Tibial artery (tissue), 4 donors: ENCODE results near the gene MROH7.
"Not testable (repeated sequence)": the region's sequence is repeated elsewhere in the genome, so short reads cannot be mapped to it uniquely, and the experiment has no call there.

Source experiments
- DNase-seq, 2 donors: peaks; one replicate each; pipeline ENCODE4 v3.0.0-alpha.2; 2019
- H3K27ac ChIP-seq, 2 donors: fragments of 200-600 bp; sonication (generic) in 1 of 2; 1 replicate in 1 of 2; 2 replicates in 1 of 2; pipeline ENCODE4 v1.5.1; 2018 to 2019; ENCODE audit warnings: mild to moderate bottlenecking in 1 of 2
- H3K27me3 ChIP-seq, 2 donors: fragments of 200-600 bp; sonication (generic) in 1 of 2; one replicate each; pipeline versions ENCODE4 v1.5.1 to v1.6.0; 2016 to 2019
- H3K36me3 ChIP-seq, 3 donors: fragments of 200-600 bp; sonication (generic) in 2 of 3; one replicate each; pipeline ENCODE4 v1.5.1; 2016 to 2019; ENCODE audit warnings: mild to moderate bottlenecking in 2 of 3
- H3K4me1 ChIP-seq, 4 donors: fragments of 200-600 bp; sonication (generic) in 2 of 4; 1 replicate in 3 of 4; 2 replicates in 1 of 4; pipeline ENCODE4 v1.5.1; 2016 to 2019
- H3K4me3 ChIP-seq, 2 donors: fragments of 200-600 bp; sonication (generic) in 1 of 2; 1 replicate in 1 of 2; 2 replicates in 1 of 2; pipeline ENCODE4 v1.5.1; 2018 to 2019; ENCODE audit warnings: mild to moderate bottlenecking in 2 of 2
- H3K9me3 ChIP-seq, 3 donors: fragments of 200-600 bp; sonication (generic) in 1 of 3; one replicate each; pipeline ENCODE4 v1.5.1; 2016 to 2019
- intact Hi-C: fragments of 100-400 bp; cut with DNase I; formaldehyde crosslinking; loops from one replicate; pipeline ENCODE4 v1.15.0; 2023; ENCODE audit warnings: low total_unique reads
- TF ChIP-seq, protein P1 (sequence below), 2 experiments: fragments of 200-600 bp in 1 of 2; fragments of 450-650 bp in 1 of 2; IDR thresholded peaks; one replicate each; pipeline ENCODE4 v1.5.1; 2017 to 2019; ENCODE audit warnings: antibody characterized with exemption in 2 of 2, mild to moderate bottlenecking in 1 of 2, moderate library complexity in 1 of 2

MROH7 gene

DNA sequence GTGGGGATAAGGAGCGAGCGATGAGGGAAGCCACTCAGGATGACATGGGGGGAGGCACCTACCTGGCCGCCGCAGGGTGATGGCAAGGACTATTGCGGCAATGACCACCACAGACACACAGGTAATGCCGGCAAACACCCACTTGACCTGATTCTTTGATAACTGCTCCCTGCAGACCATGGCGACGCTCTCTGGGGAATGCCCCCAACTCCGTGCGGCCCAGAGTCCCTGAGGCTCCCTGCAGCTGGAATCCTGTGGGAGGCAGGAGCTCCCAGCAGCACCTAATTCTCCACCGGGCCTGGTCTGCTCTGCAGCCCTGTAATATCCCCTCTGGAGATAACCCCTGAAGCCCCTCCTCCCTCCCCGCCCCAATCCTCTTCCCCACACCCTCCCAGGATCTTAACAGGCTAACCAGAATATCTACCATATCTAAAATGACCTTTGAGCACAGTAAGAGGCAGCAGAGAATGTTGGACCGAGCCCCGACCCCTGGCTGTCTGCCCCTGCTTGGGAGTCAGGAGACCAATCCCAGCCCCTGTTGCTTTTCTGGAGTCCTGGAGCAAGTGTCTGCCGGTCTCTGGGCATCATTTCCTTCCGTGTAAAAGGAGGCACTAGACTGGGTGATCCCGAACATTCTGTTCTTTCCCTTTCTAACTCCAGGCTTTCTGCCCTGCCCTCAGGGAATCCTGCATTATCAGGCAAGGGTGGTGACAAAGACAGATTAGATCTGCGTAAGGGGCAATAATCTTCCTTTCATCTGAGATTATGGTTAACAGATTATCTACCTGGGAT lies 18.2 kb upstream of the MROH7 start, which contains the start of gene FAM151A:
Gene FAM151A, minus strand, starts transcription at position 310 of the 792 bp plus-strand sequence. Its CDS starts 130 bp downstream, at position 180.
- Histone ChIP-seq H3K4me3 (no peak within 1 kb of the TSS), H3K4me1 (no peaks in the 10 kb centered on the region), H3K27me3 (no peaks in the 10 kb centered on the region), H3K36me3 (no peaks in the 10 kb centered on the region), H3K27ac (no peak within 1 kb of the TSS), H3K9me3 (no peaks in the 10 kb centered on the region)
- intact Hi-C loops: no loop called here
- TF ChIP-seq, protein P1, sequence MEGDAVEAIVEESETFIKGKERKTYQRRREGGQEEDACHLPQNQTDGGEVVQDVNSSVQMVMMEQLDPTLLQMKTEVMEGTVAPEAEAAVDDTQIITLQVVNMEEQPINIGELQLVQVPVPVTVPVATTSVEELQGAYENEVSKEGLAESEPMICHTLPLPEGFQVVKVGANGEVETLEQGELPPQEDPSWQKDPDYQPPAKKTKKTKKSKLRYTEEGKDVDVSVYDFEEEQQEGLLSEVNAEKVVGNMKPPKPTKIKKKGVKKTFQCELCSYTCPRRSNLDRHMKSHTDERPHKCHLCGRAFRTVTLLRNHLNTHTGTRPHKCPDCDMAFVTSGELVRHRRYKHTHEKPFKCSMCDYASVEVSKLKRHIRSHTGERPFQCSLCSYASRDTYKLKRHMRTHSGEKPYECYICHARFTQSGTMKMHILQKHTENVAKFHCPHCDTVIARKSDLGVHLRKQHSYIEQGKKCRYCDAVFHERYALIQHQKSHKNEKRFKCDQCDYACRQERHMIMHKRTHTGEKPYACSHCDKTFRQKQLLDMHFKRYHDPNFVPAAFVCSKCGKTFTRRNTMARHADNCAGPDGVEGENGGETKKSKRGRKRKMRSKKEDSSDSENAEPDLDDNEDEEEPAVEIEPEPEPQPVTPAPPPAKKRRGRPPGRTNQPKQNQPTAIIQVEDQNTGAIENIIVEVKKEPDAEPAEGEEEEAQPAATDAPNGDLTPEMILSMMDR (IDR thresholded peaks at IDR 0.05): no peak
- DNase-seq: no peak

DNA sequence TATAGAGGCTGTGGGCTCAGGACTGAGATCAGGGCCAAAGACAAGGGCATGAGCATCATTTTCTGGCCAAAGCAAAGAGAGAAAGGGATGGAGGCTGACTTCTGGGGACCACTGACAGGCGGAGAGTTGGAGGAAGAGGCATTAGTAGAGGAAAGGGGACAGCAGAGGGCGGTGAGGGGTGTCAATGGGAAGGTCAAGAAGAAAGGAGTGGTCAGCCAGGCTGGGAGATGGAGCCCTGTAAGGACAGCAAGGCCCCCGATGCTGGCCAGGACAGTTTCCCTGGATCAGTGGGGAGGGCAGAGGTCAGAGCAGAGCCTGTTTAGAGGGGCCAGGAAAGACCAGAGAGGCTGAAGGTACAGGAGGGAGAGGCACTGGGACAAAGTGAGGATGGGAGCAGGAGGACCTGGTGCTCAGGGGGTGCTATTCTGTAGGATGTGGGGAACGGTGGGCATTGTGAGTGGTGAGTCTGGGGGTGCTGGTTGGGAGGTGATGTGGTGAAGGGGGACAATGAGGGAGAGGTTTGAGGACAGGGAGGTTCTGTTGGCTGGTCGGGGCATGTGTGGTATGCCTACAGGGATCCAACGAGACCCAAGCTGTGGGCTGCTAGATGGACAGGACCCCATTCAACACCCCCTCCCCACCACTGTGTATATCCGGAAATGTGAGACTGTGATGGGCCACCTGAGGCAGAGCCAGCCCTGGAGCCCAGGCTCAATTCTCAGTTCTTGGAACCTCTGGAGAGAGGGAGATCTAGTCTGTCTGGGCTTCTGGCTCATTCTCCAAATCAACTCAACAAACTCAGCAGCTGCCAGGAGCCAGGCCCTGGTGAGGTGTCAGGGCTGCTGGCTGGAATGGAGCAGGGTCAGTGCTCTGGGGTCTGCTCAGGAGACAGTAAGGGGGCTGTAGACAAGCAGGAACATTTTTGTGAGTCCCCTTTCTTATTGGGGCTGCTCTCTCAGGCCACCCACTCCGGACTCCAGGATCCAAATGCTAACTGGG lies 16.8 kb upstream of the MROH7 start:
- no peaks in the 10 kb centered on the region for H3K36me3 ChIP-seq
- H3K4me1 ChIP-seq: no peaks in the 10 kb centered on the region
- no peaks in the 10 kb centered on the region for H3K9me3 ChIP-seq
- intact Hi-C loops: no loop called here
- no peaks in the 10 kb centered on the region for H3K27me3 ChIP-seq
- TF ChIP-seq, protein P1 (IDR thresholded peaks at IDR 0.05): no peak
- H3K4me3 ChIP-seq: no peak overlapping the region
- H3K27ac ChIP-seq: no peak overlapping the region
- no peak for DNase-seq

DNA sequence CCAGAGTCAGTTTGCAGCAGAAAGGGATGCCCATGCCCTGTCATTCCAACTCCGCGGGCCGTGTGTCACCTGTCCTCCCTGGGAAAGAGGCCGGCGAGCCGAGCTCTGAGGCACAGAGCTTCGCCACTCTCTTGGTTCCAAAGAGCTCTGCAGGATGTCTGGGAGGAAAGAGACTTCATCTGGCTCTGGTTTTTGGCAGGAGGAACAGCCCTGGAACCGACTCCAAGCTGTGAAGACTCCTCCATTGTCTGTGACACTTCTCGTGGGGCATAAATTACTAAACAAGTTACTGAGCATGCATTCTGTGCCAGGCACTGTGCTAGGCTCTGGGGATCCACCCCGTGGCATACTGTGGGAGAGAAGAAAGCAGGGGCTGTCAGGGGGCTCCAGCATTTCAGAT lies 14.4 kb upstream of the MROH7 start:
- intact Hi-C loops: no loop called here
- DNase-seq: no peak
- H3K4me3 ChIP-seq: no peak overlapping the region
- no peaks in the 10 kb centered on the region for H3K9me3 ChIP-seq
- no peak overlapping the region for H3K27ac ChIP-seq
- TF ChIP-seq, protein P1 (IDR thresholded peaks at IDR 0.05): no peak
- H3K4me1 ChIP-seq: no peaks in the 10 kb centered on the region
- no peaks in the 10 kb centered on the region for H3K27me3 ChIP-seq
- H3K36me3 ChIP-seq: no peaks in the 10 kb centered on the region

DNA sequence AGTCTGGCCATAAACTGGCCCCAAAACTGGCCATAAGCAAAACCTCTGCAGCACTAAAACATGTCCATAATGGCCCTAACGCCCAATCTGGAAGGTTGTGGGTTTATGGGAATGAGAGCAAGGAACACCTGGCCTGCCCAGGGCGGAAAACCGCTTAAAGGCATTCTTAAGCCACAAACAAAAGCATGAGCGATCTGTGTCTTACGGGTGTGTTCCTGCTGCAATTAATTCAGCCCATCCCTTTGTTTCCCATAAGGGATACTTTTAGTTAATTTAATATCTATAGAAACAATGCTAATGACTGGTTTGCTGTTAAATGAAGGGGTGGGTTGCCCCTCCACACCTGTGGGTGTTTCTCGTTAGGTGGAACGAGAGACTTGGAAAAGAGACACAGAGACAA lies 5.8 kb upstream of the MROH7 start:
- DNase-seq, H3K4me3 ChIP-seq, H3K9me3 ChIP-seq, intact Hi-C loops, H3K27ac ChIP-seq, H3K27me3 ChIP-seq, H3K4me1 ChIP-seq: not testable (repeated sequence)
- H3K36me3 ChIP-seq: peaks cover 6 to 18% (median 11%) of the 10 kb centered on the region in 3 donors

DNA sequence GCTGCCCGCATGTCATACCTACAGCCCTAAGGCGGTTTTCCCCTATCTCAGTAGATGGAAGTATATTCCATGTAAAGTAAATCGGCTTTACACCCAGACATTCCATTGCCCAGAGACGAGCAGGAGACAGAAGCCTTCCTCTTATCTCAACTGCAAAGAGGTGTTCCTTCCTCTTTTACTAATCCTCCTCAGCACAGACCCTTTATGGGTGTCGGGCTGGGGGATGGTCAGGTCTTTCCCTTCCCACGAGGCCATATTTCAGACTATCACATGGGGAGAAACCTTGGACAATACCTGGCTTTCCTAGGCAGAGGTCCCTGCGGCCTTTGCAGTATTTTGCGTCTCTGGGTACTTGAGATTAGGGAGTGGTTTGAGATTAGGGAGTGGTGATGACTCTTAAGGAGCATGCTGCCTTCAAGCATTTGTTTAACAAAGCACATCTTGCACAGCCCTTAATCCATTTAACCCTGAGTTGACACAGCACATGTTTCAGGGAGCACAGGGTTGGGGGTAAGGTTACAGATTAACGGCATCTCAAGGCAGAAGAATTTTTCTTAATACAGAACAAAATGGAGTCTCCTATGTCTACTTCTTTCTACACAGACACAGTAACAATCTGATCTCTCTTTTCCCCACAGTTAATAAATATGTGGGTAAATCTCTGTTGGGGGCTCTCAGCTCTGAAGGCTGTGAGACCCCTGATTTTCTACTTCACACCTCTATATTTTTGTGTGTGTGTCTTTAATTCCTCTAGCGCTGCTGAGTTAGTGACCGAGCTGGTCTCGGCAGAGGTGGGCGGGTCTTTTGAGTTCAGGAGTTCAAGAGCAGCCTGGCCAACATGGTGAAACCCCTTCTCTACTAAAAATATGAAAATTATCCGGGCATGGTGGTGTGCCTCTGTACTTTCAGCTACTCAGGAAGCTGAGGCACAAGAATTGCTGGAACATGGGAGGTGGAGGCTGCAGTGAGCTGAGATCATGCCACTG lies 4.8 kb upstream of the MROH7 start:
- H3K4me3 ChIP-seq, DNase-seq, H3K4me1 ChIP-seq, H3K27me3 ChIP-seq, H3K9me3 ChIP-seq, intact Hi-C loops, H3K27ac ChIP-seq: not testable (repeated sequence)
- peaks cover 6 to 18% (median 11%) of the 10 kb centered on the region in 3 donors for H3K36me3 ChIP-seq

DNA sequence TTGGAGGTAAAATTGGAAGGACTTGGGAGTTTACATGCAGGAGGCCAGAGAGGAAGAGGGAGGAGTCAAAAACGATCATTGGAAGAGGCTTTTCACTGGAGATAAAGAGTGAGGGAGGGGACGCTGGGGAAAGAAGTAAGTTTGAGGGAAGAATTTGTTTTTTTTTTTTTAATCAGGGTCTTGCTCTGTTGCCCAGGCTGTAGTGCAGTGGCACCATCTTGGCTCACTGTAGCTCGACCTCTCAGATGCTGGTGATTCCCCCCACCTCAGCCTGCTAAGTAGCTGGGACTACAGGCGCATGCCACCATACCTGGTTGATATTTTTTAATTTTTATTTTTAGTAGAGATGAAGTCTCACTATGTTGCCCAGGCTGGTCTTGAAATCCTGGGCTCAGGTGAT lies 1.2 kb upstream of the MROH7 start:
- DNase-seq: no peak
- intact Hi-C loops: loop anchor here (10.0 kb wide), 1 partner anchor 96 kb away; the partner anchor contains the start of gene ACOT11
- TF ChIP-seq, protein P1 (IDR thresholded peaks at IDR 0.05): no peak
- Histone ChIP-seq H3K4me3 (no peak overlapping the region), H3K9me3 (peaks cover 4 to 8% (median 6%) of the 10 kb centered on the region in 3 donors), H3K4me1 (peaks cover 0 to 3% (median 0%) of the 10 kb centered on the region in 4 donors), H3K27ac (no peak overlapping the region), H3K27me3 (no peaks in the 10 kb centered on the region), H3K36me3 (peaks cover 4 to 8% (median 6%) of the 10 kb centered on the region in 3 donors)
